ENCODE results near the gene OR52B4. TPM values are rescaled to one million over a fixed set of nuclear protein-coding genes. Genes with fewer than 3 reads are reported as not detected.
"Not testable (repeated sequence)": the region's sequence is repeated elsewhere in the genome, so short reads cannot be mapped to it uniquely, and the experiment has no call there.

Gene OR52B4
- not detected in 2 replicates for total RNA-seq
- polyA plus RNA-seq (2012) = not detected

- no peak for DNase-seq (ENCODE audit: low read depth)
Measured at GRCh38 chr11:4368286-4368685, at the start of gene OR52B4. OR52B4 (minus strand) TSS chr11:4368386; CDS start chr11:4368295, 91 bp downstream.

- no peak for DNase-seq (ENCODE audit: low read depth)
Measured at GRCh38 chr11:4416816-4417215, 48.6 kb upstream of the OR52B4 start.

- no peak for DNase-seq (ENCODE audit: low read depth)
Measured at GRCh38 chr11:4416306-4416705, 48.1 kb upstream of the OR52B4 start.

- DNase-seq (ENCODE audit: low read depth) = not testable (repeated sequence)
Measured at GRCh38 chr11:4406206-4406605, 38.0 kb upstream of the OR52B4 start.

GRCh38 chr11:4393858-4394223 lies 25.7 kb upstream of the OR52B4 start:
- no peak for DNase-seq (ENCODE audit: low read depth)

- DNase-seq (ENCODE audit: low read depth) = peak; percentile 84
Measured at GRCh38 chr11:4393209-4393857, 25.1 kb upstream of the OR52B4 start, which contains the start of gene TRIM21. TRIM21 (minus strand) TSS chr11:4393702; CDS start chr11:4390409, 3,293 bp downstream.

GRCh38 chr11:4388221-4388620 lies 20.0 kb upstream of the OR52B4 start:
- DNase-seq (ENCODE audit: low read depth) = peak; percentile 26

- no peak for DNase-seq (ENCODE audit: low read depth)
Measured at GRCh38 chr11:4385978-4386740, 18.0 kb upstream of the OR52B4 start.

GRCh38 chr11:4381901-4382300 lies 13.7 kb upstream of the OR52B4 start:
- no peak for DNase-seq (ENCODE audit: low read depth)

- DNase-seq (ENCODE audit: low read depth) = no peak
Measured at GRCh38 chr11:4375431-4376140, 7.4 kb upstream of the OR52B4 start.

GRCh38 chr11:4370166-4370565 lies 2.0 kb upstream of the OR52B4 start:
- DNase-seq (ENCODE audit: low read depth) = no peak

- not testable (repeated sequence) for DNase-seq (ENCODE audit: low read depth)
Measured at GRCh38 chr11:4348142-4348541, 20.0 kb downstream of the OR52B4 start.

- not testable (repeated sequence) for DNase-seq (ENCODE audit: low read depth)
Measured at GRCh38 chr11:4345366-4345765, 22.8 kb downstream of the OR52B4 start.

- DNase-seq (ENCODE audit: low read depth) = not testable (repeated sequence)
Measured at GRCh38 chr11:4334356-4334755, 33.8 kb downstream of the OR52B4 start.

Other genes starting within 250 kb of the OR52B4 start
- gene TRIM21, start 25.3 kb upstream of the OR52B4 start, total RNA-seq = 7.0 and 8.1 TPM in 2 replicates
- not detected in 2 replicates for gene OR52K2, start 80.9 kb upstream of the OR52B4 start, total RNA-seq
- not detected in 2 replicates for gene OR52K1, start 114.3 kb upstream of the OR52B4 start, total RNA-seq
- gene OR52M1, start 176.8 kb upstream of the OR52B4 start, total RNA-seq = not detected in 2 replicates
- gene OR52I2, start 213.4 kb upstream of the OR52B4 start, total RNA-seq = not detected in 2 replicates
- not detected in 2 replicates for gene OR52I1, start 225.7 kb upstream of the OR52B4 start, total RNA-seq
- 9.8 and 12.5 TPM in 2 replicates for gene TRIM68, start 239.8 kb upstream of the OR52B4 start, total RNA-seq

All from myocyte (in vitro differentiated cells).